Erythroblast (primary cell): Measurements from ENCODE around the gene ABCA1.
"Not testable (repeated sequence)": the region's sequence is repeated elsewhere in the genome, so short reads cannot be mapped to it uniquely, and the experiment has no call there.

ENCODE experiments used
- DNase-seq, 2 experiments: peaks; one replicate each; lab custom pipeline; 2025; lab: John Stamatoyannopoulos, UW
- GATA1 ChIP-seq: IDR thresholded peaks from 2 replicates; pipeline ENCODE4 v1.6.1; 2011; ENCODE audit warnings: low read depth, mild to moderate bottlenecking, control low read depth, low read length, moderate library complexity
- POLR2A ChIP-seq: IDR thresholded peaks from 2 replicates; pipeline ENCODE4 v1.6.1; 2011; ENCODE audit warnings: mild to moderate bottlenecking, low read length

Gene ABCA1

GRCh38 chr9:104961238-104961637 is 33.3 kb upstream of the ABCA1 start:
- DNase-seq: peak; percentile 86 to 94
- TF ChIP-seq GATA1 (no peak), POLR2A (no peak)

- TF ChIP-seq POLR2A: no peak
- no peak for TF ChIP-seq GATA1
- peak in 1 of 2 experiments; percentile 49 for DNase-seq
These were observed 32.7 kb upstream of the ABCA1 start for GRCh38 chr9:104960662-104961061.

- TF ChIP-seq GATA1: no peak
- DNase-seq: no peak
These were observed 30.8 kb upstream of the ABCA1 start for GRCh38 chr9:104958751-104959150.

- DNase-seq: not testable (repeated sequence)
These were observed 30.1 kb upstream of the ABCA1 start for GRCh38 chr9:104958006-104958405.

GRCh38 chr9:104951487-104951886 is 23.5 kb upstream of the ABCA1 start:
- TF ChIP-seq GATA1 (no peak), POLR2A (no peak)
- no peak for DNase-seq

GRCh38 chr9:104950838-104951237 is 22.9 kb upstream of the ABCA1 start:
- DNase-seq: no peak
- TF ChIP-seq GATA1: no peak
- TF ChIP-seq POLR2A: no peak

- no peak for DNase-seq
- TF ChIP-seq POLR2A (no peak), GATA1 (no peak)
These were observed 20.3 kb upstream of the ABCA1 start for GRCh38 chr9:104948277-104948676.

- TF ChIP-seq GATA1 (no peak), POLR2A (no peak)
- no peak for DNase-seq
These were observed 16.9 kb upstream of the ABCA1 start for GRCh38 chr9:104944871-104945270.

GRCh38 chr9:104944356-104944755 is 16.4 kb upstream of the ABCA1 start:
- no peak for DNase-seq
- TF ChIP-seq GATA1 (no peak), POLR2A (no peak)

GRCh38 chr9:104941597-104941996 is 13.6 kb upstream of the ABCA1 start:
- no peak for DNase-seq
- TF ChIP-seq POLR2A (no peak), GATA1 (no peak)

- TF ChIP-seq GATA1: no peak
- TF ChIP-seq POLR2A: no peak
- DNase-seq: no peak
These were observed 8.3 kb upstream of the ABCA1 start for GRCh38 chr9:104936291-104936690.

- not testable (repeated sequence) for DNase-seq
These were observed 7.5 kb upstream of the ABCA1 start for GRCh38 chr9:104935501-104935810.

GRCh38 chr9:104934691-104935500 is 6.9 kb upstream of the ABCA1 start:
- no peak for TF ChIP-seq POLR2A
- TF ChIP-seq GATA1: no peak
- DNase-seq: no peak

- DNase-seq: not testable (repeated sequence)
These were observed 5.1 kb upstream of the ABCA1 start for GRCh38 chr9:104933091-104933490.

GRCh38 chr9:104931256-104931655 is 3.3 kb upstream of the ABCA1 start:
- TF ChIP-seq POLR2A (no peak), GATA1 (no peak)

More at GRCh38 chr9:104931256-104931655, 3.3 kb upstream of the ABCA1 start:
- no peak for DNase-seq
